ENCODE data around the gene CDT1.

DNA sequence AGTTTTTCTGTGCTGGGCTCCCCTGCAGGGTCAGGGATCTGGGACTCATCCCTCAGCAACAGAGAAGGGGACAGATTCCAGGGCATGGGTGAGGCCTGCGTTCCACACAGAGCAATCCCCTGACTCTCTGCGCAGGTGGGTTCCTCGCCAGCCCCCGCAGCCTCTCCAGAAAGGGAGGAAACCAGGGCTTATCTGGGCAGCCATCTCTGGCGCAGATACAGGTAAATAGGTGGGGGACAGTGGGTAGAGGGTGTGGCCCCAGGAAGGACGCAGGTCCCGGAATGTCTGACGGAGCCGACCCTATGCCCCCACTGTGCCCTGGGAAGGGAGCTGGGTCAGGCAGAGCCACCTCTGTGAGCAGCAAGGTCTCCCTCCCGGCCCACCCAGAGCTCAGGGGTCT is 41.8 kb upstream of the CDT1 start:
- TF ChIP-seq POLR2A (IDR thresholded peaks at IDR 0.05; ENCODE audit: low read depth, low read length) = no peak
- TF ChIP-seq POLR2AphosphoS5 (IDR thresholded peaks at IDR 0.05; ENCODE audit: low read depth, low read length) = no peak
